OCI-LY1 (cell line): ENCODE results near the gene NTRK3.

Source experiments
- H2AFZ ChIP-seq: fragments of 200-600 bp; sonication (generic), shearing (Covaris generic); 2 replicates; pipeline ENCODE4 v1.6.0; 2014; ENCODE audit warnings: antibody characterized with exemption, mild to moderate bottlenecking, low read length
- H3F3A ChIP-seq: fragments of 200-600 bp; sonication (generic), shearing (Covaris generic); 2 replicates; pipeline ENCODE4 v1.6.0; 2014; ENCODE audit warnings: mild to moderate bottlenecking, antibody characterized with exemption, low read length, moderate library complexity; ENCODE audit not compliant: insufficient read depth
- H3K27ac ChIP-seq: fragments of 200-600 bp; sonication (generic); 2 replicates; pipeline ENCODE4 v1.5.1; 2014; ENCODE audit warnings: low read length, mixed run types, mild to moderate bottlenecking, low read depth; ENCODE audit not compliant: poor library complexity, severe bottlenecking
- H3K27me3 ChIP-seq: fragments of 200-600 bp; sonication (generic); 2 replicates; pipeline ENCODE4 v1.6.0; 2014; ENCODE audit warnings: antibody characterized with exemption, mild to moderate bottlenecking, low read length, moderate library complexity; ENCODE audit not compliant: insufficient read depth
- H3K36me3 ChIP-seq: fragments of 200-600 bp; sonication (generic); 2 replicates; pipeline ENCODE4 v1.6.1; 2014; ENCODE audit warnings: mild to moderate bottlenecking, antibody characterized with exemption, low read length, moderate library complexity, mixed read lengths; ENCODE audit not compliant: insufficient read depth
- H3K4me1 ChIP-seq: fragments of 200-600 bp; sonication (generic); 2 replicates; pipeline ENCODE4 v1.5.1; 2014; ENCODE audit warnings: mild to moderate bottlenecking, low read length, moderate library complexity; ENCODE audit not compliant: insufficient read depth, severe bottlenecking
- H3K4me2 ChIP-seq: fragments of 200-600 bp; sonication (generic), shearing (Covaris generic); 2 replicates; pipeline ENCODE4 v1.6.1; 2014; ENCODE audit warnings: low read length
- H3K4me3 ChIP-seq: fragments of 200-600 bp; sonication (generic); 2 replicates; pipeline ENCODE4 v1.5.1; 2014; ENCODE audit warnings: low read length, low read depth, mild to moderate bottlenecking, mixed read lengths; ENCODE audit not compliant: poor library complexity, severe bottlenecking
- H3K79me2 ChIP-seq: fragments of 200-600 bp; shearing (Covaris generic); 2 replicates; pipeline ENCODE4 v1.6.1; 2016; ENCODE audit warnings: mixed run types, low read length, mixed read lengths; ENCODE audit not compliant: insufficient read depth
- H3K9ac ChIP-seq: fragments of 200-600 bp; sonication (generic), shearing (Covaris generic); 2 replicates; pipeline ENCODE4 v1.6.1; 2014; ENCODE audit warnings: mild to moderate bottlenecking, low read length, mixed read lengths
- H3K9me2 ChIP-seq: fragments of 200-600 bp; sonication (generic), shearing (Covaris generic); 2 replicates; pipeline ENCODE4 v1.6.1; 2014; ENCODE audit warnings: low read depth, mild to moderate bottlenecking, low read length, mixed read lengths
- H3K9me3 ChIP-seq: fragments of 200-600 bp; shearing (Covaris generic); 2 replicates; pipeline ENCODE4 v1.6.1; 2014; ENCODE audit warnings: low read length, mixed read lengths
- H4K20me1 ChIP-seq: fragments of 200-600 bp; sonication (generic), shearing (Covaris generic); 2 replicates; pipeline ENCODE4 v1.6.0; 2016; ENCODE audit warnings: mild to moderate bottlenecking, low read length; ENCODE audit not compliant: insufficient read depth
- EZH2 ChIP-seq: fragments of 200-600 bp; sonication (generic), shearing (Covaris generic); IDR thresholded peaks from 2 replicates; pipeline ENCODE4 v1.8.0; 2017; ENCODE audit warnings: borderline replicate concordance, mixed run types, mild to moderate bottlenecking, antibody characterized with exemption, low read length, moderate library complexity, mixed read lengths
- TF ChIP-seq, protein P1 (sequence below): fragments of 200-600 bp; sonication (generic), shearing (Covaris generic); IDR thresholded peaks from 2 replicates; pipeline ENCODE4 v1.5.1; 2017; ENCODE audit warnings: mild to moderate bottlenecking, antibody characterized with exemption, low read length, moderate library complexity, mixed read lengths

The NTRK3 gene

DNA sequence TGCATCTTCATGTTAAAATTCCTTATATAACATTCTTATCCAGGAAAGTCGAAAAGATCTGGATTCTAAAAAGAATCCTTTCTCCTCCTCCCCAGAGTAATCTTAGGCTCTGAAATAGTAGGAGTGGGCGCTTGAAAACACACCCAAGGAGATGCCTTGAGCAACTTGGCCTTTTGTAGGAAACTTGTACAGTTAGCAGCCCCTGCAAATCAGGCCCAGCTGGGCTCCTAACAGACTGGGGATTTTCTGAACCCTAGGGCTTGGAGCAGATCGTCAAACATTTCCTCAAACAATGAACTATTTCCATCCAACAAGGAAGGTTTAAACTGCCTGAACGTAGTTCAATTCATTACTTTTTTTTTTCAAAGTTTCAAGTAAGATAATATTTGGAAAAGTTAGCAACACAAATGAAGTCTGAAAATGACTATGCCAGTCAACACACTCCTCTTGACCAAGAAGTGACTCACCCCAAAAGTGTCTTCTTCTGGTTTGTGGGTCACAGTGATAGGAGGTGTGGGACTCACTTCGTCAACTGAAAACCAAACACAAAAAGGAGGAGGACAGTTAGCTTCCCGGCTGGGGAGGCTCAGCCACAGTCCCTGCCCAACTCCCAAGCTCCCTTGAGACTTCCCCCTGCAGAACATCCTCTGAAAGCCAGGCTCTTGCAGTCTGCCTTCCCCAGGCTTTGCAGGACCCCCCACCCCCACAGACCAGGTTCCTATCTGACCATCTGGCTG lies 129.7 kb downstream of the NTRK3 start:
- no peaks in the 10 kb centered on the region for H3K9me2 ChIP-seq
- no peak overlapping the region for H2AFZ ChIP-seq
- H3K27ac ChIP-seq, result no peak overlapping the region
- H4K20me1 ChIP-seq, result no peaks in the 10 kb centered on the region
- no peak overlapping the region for H3K4me3 ChIP-seq
- H3F3A ChIP-seq, result no peaks in the 10 kb centered on the region
- H3K4me1 ChIP-seq, result no peaks in the 10 kb centered on the region
- H3K4me2 ChIP-seq, result no peak overlapping the region
- no peak overlapping the region for H3K9ac ChIP-seq
- H3K9me3 ChIP-seq, result no peaks in the 10 kb centered on the region
- H3K27me3 ChIP-seq, result no peaks in the 10 kb centered on the region
- H3K79me2 ChIP-seq, result no peaks in the 10 kb centered on the region
- TF ChIP-seq, protein P1, sequence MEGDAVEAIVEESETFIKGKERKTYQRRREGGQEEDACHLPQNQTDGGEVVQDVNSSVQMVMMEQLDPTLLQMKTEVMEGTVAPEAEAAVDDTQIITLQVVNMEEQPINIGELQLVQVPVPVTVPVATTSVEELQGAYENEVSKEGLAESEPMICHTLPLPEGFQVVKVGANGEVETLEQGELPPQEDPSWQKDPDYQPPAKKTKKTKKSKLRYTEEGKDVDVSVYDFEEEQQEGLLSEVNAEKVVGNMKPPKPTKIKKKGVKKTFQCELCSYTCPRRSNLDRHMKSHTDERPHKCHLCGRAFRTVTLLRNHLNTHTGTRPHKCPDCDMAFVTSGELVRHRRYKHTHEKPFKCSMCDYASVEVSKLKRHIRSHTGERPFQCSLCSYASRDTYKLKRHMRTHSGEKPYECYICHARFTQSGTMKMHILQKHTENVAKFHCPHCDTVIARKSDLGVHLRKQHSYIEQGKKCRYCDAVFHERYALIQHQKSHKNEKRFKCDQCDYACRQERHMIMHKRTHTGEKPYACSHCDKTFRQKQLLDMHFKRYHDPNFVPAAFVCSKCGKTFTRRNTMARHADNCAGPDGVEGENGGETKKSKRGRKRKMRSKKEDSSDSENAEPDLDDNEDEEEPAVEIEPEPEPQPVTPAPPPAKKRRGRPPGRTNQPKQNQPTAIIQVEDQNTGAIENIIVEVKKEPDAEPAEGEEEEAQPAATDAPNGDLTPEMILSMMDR, result no peak
- no peak for TF ChIP-seq EZH2
- H3K36me3 ChIP-seq, result no peaks in the 10 kb centered on the region

DNA sequence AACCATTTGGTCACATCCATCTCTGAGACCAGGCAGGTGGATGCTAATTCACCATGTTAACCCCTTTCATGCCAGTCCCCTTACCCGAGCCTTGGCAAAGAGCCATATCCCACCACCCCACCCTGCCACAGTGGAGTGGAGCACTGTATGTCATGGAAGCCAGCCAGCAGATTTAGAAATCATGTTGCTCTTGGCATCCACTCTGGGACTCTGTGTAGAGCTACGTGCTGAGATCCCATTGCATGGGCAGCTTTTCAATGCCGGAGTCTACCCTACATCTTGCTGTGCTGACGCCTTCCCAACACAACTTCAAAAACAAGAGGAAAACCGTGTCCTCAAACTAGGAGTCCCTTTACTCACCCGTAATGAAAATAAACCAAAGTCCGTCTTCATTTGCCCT lies 131.0 kb downstream of the NTRK3 start:
- H3K36me3 ChIP-seq, result no peaks in the 10 kb centered on the region
- H3K27ac ChIP-seq, result no peak overlapping the region
- H3K9me3 ChIP-seq, result no peaks in the 10 kb centered on the region
- H2AFZ ChIP-seq, result no peak overlapping the region
- H4K20me1 ChIP-seq, result no peaks in the 10 kb centered on the region
- H3F3A ChIP-seq, result no peaks in the 10 kb centered on the region
- no peaks in the 10 kb centered on the region for H3K4me1 ChIP-seq
- H3K9me2 ChIP-seq, result no peaks in the 10 kb centered on the region
- H3K9ac ChIP-seq, result no peak overlapping the region
- H3K4me2 ChIP-seq, result no peak overlapping the region
- TF ChIP-seq EZH2, result no peak
- TF ChIP-seq, protein P1, result no peak
- no peaks in the 10 kb centered on the region for H3K27me3 ChIP-seq
- no peak overlapping the region for H3K4me3 ChIP-seq
- no peaks in the 10 kb centered on the region for H3K79me2 ChIP-seq

DNA sequence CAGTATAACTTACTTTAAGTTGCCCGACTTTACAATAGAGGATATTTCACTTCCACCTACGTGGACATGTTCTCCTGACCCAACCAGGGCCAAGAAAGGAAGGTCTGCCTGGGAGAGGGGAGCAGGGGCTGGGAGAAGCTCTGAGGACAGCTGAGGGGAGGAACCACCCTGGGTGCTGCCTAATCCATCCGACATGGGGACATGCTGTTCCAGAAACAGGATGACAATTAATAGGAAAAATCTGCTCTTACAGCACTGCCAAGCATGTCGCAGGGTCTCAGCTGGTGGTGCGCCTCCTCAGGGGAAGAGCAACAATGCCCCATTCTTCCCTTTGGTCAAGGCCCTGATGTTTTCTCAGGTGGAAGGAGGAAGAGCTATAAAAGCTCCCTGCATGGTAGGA lies 132.3 kb downstream of the NTRK3 start:
- Histone ChIP-seq H3K4me2 (no peak overlapping the region), H3K9me2 (no peaks in the 10 kb centered on the region), H3K4me1 (no peaks in the 10 kb centered on the region), H3K9ac (no peak overlapping the region), H3K4me3 (no peak overlapping the region), H2AFZ (no peak overlapping the region), H4K20me1 (no peaks in the 10 kb centered on the region), H3F3A (no peaks in the 10 kb centered on the region), H3K36me3 (no peaks in the 10 kb centered on the region), H3K9me3 (no peaks in the 10 kb centered on the region), H3K27me3 (no peaks in the 10 kb centered on the region), H3K27ac (no peak overlapping the region), H3K79me2 (no peaks in the 10 kb centered on the region)
- TF ChIP-seq, protein P1, result no peak
- no peak for TF ChIP-seq EZH2
